K562 (cell line): ENCODE results near the gene PEX11B. TPM values are rescaled to one million over a fixed set of nuclear protein-coding genes. Genes with fewer than 3 reads are reported as not detected.

ENCODE experiments used
- CBFB ChIP-seq: sonication (generic); formaldehyde crosslinking; IDR thresholded peaks from 2 replicates; pipeline ENCODE4 v1.4.0; 2020; ENCODE audit warnings: mild to moderate bottlenecking, missing genetic modification reagents
- HNRNPL ChIP-seq: fragments of 200-400 bp; formaldehyde crosslinking; IDR thresholded peaks from 2 replicates; pipeline ENCODE4 v1.6.1; 2017; ENCODE audit warnings: low read depth, mild to moderate bottlenecking, low read length
- HNRNPUL1 ChIP-seq: fragments of 200-400 bp; formaldehyde crosslinking; IDR thresholded peaks from 2 replicates; pipeline ENCODE4 v1.6.1; 2017; ENCODE audit warnings: low read length
- NCOA6 ChIP-seq: fragments of 450-650 bp; IDR thresholded peaks from 2 replicates; pipeline ENCODE4 v1.6.1; 2017; ENCODE audit warnings: mild to moderate bottlenecking
- RBBP5 ChIP-seq: fragments of 200-600 bp; sonication (generic); IDR thresholded peaks from 2 replicates; pipeline ENCODE4 v1.6.1; 2012; ENCODE audit warnings: borderline replicate concordance, mild to moderate bottlenecking, low read length, control low read depth, inconsistent platforms; ENCODE audit not compliant: insufficient read depth, poor library complexity, severe bottlenecking
- SMARCA4 ChIP-seq: fragments of 450-650 bp; IDR thresholded peaks from 2 replicates; pipeline ENCODE4 v1.6.1; 2016
- STAT5A ChIP-seq: IDR thresholded peaks from 2 replicates; pipeline ENCODE4 v1.6.1; 2012; ENCODE audit warnings: low read length, inconsistent platforms, borderline replicate concordance
- ZKSCAN3 ChIP-seq: fragments of 250-450 bp; sonication (Bioruptor Pico); IDR thresholded peaks from 2 replicates; pipeline ENCODE4 v1.4.0; 2020
- ZNF253 ChIP-seq: fragments of 250-450 bp; sonication (Bioruptor Pico); conservative IDR thresholded peaks from 2 replicates; pipeline ENCODE4 v1.6.1; 2021; ENCODE audit warnings: mild to moderate bottlenecking
- ZNF3 ChIP-seq: fragments of 250-450 bp; sonication (Bioruptor Pico); IDR thresholded peaks from 2 replicates; pipeline ENCODE4 v1.5.0; 2021; ENCODE audit warnings: mild to moderate bottlenecking, moderate library complexity
- polyA plus RNA-seq, 8 experiments: library from polyadenylated mRNA; depleted of rRNA in 4 of 8; stranded (reverse) in 5 of 8; unstranded in 3 of 8; fragments of >200 nt; fragmentation: Nextera tagmentation in 2 of 8; fragmentation: Illumina TruSeq in 1 of 8; extraction: Ambion mirVana in 2 of 8; extraction: Trizol in 1 of 8; gene quantifications; 2 replicates each; pipeline versions ENCODE4 v1.2.1 to v1.2.3, GENCODE V29; 2011 to 2014; ENCODE audit warnings: inconsistent platforms in 1 of 8, missing spikeins in 1 of 8
- total RNA-seq, 7 experiments: library from RNA; depleted of rRNA in 6 of 7; stranded (reverse); fragments of >200 nt in 6 of 7; fragmentation: Illumina TruSeq in 2 of 7; extraction: Trizol in 2 of 7; gene quantifications; 2 replicates each; pipeline versions ENCODE4 v1.2.1 to v1.2.3, GENCODE V29; 2011 to 2021; ENCODE audit warnings: low replicate concordance in 1 of 7
- TF ChIP-seq, protein P1 (sequence below): fragments of 200-600 bp; sonication (generic); IDR thresholded peaks from one replicate; pipeline ENCODE4 v1.6.1; 2012; ENCODE audit warnings: mild to moderate bottlenecking, low read depth, low read length, inconsistent platforms
- TF ChIP-seq, protein P2 (sequence below): fragments of 250-450 bp; sonication (Bioruptor Pico); IDR thresholded peaks from 2 replicates; pipeline ENCODE4 v1.5.0; 2021; ENCODE audit warnings: mild to moderate bottlenecking, borderline replicate concordance

The PEX11B gene
- total and polyA plus RNA-seq, 9 of the 15 experiments (the other 6 are each of a cell fraction or from before 2014, with no cell fraction given) = 13.2 to 60.0 (median 21.7) TPM

DNA sequence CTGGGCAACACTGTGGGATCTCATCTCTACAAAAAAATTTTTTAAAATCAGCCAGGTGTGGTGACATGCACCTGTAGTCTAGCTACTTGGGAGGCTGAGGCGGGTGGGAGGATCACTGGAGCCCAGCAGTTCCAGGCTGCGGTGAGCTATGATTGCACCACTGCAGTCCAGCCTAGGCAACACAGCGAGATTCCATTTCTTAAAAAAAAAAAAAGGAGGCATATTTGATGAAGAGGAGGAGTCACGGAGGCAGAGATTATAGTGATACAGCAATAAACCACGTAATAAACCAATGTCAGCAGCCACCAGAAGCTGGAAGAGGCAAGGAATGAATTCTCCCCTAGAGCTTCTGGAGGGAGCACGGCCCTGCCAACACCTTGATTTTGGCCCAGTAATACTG is 35.3 kb upstream of the PEX11B start (continued):
- TF ChIP-seq, protein P1, sequence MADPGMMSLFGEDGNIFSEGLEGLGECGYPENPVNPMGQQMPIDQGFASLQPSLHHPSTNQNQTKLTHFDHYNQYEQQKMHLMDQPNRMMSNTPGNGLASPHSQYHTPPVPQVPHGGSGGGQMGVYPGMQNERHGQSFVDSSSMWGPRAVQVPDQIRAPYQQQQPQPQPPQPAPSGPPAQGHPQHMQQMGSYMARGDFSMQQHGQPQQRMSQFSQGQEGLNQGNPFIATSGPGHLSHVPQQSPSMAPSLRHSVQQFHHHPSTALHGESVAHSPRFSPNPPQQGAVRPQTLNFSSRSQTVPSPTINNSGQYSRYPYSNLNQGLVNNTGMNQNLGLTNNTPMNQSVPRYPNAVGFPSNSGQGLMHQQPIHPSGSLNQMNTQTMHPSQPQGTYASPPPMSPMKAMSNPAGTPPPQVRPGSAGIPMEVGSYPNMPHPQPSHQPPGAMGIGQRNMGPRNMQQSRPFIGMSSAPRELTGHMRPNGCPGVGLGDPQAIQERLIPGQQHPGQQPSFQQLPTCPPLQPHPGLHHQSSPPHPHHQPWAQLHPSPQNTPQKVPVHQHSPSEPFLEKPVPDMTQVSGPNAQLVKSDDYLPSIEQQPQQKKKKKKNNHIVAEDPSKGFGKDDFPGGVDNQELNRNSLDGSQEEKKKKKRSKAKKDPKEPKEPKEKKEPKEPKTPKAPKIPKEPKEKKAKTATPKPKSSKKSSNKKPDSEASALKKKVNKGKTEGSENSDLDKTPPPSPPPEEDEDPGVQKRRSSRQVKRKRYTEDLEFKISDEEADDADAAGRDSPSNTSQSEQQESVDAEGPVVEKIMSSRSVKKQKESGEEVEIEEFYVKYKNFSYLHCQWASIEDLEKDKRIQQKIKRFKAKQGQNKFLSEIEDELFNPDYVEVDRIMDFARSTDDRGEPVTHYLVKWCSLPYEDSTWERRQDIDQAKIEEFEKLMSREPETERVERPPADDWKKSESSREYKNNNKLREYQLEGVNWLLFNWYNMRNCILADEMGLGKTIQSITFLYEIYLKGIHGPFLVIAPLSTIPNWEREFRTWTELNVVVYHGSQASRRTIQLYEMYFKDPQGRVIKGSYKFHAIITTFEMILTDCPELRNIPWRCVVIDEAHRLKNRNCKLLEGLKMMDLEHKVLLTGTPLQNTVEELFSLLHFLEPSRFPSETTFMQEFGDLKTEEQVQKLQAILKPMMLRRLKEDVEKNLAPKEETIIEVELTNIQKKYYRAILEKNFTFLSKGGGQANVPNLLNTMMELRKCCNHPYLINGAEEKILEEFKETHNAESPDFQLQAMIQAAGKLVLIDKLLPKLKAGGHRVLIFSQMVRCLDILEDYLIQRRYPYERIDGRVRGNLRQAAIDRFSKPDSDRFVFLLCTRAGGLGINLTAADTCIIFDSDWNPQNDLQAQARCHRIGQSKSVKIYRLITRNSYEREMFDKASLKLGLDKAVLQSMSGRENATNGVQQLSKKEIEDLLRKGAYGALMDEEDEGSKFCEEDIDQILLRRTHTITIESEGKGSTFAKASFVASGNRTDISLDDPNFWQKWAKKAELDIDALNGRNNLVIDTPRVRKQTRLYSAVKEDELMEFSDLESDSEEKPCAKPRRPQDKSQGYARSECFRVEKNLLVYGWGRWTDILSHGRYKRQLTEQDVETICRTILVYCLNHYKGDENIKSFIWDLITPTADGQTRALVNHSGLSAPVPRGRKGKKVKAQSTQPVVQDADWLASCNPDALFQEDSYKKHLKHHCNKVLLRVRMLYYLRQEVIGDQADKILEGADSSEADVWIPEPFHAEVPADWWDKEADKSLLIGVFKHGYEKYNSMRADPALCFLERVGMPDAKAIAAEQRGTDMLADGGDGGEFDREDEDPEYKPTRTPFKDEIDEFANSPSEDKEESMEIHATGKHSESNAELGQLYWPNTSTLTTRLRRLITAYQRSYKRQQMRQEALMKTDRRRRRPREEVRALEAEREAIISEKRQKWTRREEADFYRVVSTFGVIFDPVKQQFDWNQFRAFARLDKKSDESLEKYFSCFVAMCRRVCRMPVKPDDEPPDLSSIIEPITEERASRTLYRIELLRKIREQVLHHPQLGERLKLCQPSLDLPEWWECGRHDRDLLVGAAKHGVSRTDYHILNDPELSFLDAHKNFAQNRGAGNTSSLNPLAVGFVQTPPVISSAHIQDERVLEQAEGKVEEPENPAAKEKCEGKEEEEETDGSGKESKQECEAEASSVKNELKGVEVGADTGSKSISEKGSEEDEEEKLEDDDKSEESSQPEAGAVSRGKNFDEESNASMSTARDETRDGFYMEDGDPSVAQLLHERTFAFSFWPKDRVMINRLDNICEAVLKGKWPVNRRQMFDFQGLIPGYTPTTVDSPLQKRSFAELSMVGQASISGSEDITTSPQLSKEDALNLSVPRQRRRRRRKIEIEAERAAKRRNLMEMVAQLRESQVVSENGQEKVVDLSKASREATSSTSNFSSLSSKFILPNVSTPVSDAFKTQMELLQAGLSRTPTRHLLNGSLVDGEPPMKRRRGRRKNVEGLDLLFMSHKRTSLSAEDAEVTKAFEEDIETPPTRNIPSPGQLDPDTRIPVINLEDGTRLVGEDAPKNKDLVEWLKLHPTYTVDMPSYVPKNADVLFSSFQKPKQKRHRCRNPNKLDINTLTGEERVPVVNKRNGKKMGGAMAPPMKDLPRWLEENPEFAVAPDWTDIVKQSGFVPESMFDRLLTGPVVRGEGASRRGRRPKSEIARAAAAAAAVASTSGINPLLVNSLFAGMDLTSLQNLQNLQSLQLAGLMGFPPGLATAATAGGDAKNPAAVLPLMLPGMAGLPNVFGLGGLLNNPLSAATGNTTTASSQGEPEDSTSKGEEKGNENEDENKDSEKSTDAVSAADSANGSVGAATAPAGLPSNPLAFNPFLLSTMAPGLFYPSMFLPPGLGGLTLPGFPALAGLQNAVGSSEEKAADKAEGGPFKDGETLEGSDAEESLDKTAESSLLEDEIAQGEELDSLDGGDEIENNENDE = no peak
- no peak for TF ChIP-seq ZNF3 (CRISPR knock-in tag)
- TF ChIP-seq ZNF253 = no peak
- TF ChIP-seq, protein P2, sequence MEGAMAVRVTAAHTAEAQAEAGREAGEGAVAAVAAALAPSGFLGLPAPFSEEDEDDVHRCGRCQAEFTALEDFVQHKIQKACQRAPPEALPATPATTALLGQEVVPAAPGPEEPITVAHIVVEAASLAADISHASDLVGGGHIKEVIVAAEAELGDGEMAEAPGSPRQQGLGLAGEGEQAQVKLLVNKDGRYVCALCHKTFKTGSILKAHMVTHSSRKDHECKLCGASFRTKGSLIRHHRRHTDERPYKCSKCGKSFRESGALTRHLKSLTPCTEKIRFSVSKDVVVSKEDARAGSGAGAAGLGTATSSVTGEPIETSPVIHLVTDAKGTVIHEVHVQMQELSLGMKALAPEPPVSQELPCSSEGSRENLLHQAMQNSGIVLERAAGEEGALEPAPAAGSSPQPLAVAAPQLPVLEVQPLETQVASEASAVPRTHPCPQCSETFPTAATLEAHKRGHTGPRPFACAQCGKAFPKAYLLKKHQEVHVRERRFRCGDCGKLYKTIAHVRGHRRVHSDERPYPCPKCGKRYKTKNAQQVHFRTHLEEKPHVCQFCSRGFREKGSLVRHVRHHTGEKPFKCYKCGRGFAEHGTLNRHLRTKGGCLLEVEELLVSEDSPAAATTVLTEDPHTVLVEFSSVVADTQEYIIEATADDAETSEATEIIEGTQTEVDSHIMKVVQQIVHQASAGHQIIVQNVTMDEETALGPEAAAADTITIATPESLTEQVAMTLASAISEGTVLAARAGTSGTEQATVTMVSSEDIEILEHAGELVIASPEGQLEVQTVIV = no peak
- no peak for TF ChIP-seq HNRNPL
- no peak for TF ChIP-seq SMARCA4
- no peak for TF ChIP-seq STAT5A
- no peak for TF ChIP-seq NCOA6
- TF ChIP-seq RBBP5 = no peak
- TF ChIP-seq HNRNPUL1 = no peak
- no peak for TF ChIP-seq CBFB (CRISPR knock-in tag)
- TF ChIP-seq ZKSCAN3 = no peak
